ENCODE measurements around the gene IGF1.

IGF1 gene

DNA sequence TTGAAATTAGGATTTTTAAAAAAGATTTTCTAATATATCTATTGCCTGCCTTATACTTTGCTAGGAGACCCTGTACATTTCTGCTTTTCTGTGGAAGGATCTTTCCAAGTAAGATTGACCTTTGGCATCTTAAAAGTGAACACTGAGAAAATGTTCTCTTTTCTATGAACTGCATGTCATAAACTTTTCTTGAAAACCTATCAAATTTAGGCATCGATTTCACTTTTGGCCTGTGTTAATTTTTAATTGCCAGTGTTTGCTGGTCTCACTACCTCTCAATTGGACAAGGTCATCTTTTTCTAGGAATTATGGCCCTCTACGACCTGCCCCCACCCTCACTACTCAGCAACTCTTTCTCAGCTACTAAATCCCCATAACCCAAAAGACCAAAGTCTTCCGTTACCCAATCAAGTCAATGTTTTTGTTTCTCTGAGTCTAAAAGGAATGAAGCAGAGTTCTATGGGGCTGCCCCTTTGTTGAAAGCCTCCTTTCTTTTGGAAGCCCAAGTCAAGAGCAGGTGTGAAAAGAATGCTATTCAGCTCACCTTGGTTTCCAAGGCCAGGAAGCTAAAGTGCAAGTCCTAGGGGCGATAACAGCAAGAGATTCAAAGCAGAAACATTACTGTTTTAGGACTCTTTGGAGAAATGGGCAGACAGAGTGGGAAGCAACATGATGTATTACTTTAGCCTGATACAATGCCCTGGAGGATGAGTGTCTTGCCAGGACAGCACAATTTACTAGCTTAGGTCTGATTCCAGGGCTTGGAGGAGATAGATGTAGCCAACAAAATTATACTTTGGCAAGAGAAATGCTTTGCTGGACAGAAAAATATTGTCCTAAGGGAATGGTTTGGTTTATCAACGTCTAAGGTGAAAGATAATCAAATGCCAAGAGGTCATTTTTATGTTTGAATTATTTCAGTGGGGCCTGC lies 55.0 kb downstream of the IGF1 start:
- DNase-seq = no peak

DNA sequence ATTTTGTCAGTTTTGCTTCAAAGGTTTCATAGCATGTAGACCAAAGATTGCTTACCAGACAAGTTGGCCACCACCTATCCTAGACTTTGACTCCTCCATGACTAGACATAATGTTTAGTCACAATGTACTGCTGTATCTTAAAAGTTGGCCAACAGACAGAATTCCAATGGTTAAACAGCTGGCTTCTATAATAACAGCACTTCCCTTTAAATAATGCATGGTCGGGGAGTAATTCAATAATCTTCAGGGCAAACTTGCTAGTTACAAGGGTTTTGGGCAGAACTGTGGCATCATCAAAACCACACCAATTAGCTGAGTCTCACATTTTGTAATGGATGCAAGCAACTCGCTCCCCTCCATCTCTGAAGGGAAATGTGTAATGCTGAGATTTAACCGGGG lies 56.9 kb downstream of the IGF1 start:
- DNase-seq = no peak

DNA sequence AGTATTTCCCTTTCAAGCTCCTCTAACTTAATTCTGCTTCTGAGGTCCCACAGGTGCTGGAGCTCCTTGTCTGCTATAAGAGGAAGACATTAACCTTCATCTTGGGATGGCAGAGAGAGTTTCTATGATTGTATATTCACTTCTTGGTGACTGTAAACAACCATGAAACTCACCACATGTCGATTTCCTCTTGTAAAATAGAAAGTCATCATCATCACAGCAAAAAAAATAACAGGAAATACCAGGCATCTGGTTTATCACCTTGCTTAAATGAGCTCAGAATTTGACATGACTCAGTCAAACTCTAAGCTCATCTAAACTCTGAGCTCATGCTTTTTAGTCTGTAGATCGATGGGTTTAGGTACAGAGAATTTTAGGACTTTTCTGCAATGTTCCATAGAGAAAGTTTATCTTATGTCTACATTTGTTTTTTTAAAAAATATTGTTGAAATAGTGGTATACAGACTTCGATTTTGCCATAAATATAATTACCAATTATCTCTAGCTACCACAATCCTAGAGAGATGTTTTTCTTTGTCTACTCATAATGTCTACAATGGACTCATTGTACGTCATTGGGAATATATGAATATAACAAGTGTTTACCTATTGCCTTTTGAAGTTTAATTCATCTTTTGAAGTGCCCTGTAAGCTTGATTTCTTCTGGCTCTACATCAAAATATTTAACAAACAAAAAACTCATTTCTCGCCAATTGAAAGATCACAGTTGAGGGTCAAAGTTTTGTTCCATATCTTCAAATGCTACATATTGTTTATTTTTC lies 58.4 kb downstream of the IGF1 start:
- DNase-seq = no peak

DNA sequence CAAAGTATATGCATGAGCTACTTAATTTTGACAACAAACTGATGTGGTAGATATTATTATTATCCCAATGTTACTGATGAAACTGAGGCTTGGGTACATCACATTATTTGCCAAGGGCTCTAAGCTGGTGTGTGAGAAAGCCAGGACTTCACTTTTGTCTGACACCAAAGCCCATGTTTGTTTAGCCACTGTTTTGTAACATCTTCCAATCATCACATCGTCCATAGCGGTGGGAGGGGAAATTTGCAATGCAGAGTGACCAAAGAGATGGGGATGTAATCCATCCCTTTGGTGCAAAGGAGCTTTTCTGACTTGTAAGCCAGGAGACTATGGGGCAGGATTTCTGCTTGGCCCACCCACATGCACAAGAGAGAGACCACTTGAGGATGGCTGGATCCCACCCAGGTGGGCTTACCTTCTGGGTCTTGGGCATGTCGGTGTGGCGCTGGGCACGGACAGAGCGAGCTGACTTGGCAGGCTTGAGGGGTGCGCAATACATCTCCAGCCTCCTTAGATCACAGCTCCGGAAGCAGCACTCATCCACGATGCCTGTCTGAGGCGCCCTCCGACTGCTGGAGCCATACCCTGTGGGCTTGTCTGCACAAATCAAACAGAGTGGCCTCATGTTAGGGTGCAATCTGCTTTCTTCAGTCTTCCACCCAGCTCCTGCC lies 61.1 kb downstream of the IGF1 start:
- DNase-seq = no peak

DNA sequence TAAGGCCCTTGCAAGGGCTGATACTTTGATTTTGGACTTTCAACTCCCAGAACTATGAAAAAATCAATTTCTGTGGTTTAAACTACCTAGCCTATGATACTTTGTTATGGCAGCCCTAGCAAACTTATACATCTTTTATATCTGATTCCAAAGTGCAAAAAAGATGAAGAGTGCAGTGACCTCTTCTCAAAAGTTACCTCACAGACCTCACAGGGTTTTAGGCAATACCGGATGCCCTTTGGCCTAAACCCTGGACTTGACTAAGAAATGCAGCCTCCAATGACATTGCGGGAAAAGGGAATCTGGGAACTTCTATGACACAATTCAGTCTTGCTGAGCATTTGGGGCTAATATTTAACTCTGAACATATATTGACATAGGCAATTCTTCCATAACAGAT lies 63.3 kb downstream of the IGF1 start:
- no peak for DNase-seq

DNA sequence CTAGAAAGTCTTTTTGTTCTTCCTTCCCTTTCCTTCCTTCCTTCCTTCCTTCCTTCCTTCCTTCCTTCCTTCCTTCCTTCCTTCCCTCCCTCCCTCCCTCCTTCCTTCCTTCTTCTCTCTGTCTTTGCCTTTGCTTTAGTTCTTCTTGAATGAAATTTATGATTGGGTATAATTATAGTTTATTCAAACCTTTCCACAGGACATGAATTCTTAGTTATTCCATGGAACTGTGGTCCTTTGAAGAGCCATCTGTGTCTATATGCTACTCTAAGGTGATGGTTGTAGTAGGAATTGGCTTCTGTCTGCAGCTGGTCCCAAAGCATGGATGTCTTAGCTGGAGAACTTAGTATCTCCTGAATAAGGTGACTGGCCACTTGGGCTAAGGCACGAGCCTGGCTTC lies 64.8 kb downstream of the IGF1 start:
- no peak for DNase-seq

DNA sequence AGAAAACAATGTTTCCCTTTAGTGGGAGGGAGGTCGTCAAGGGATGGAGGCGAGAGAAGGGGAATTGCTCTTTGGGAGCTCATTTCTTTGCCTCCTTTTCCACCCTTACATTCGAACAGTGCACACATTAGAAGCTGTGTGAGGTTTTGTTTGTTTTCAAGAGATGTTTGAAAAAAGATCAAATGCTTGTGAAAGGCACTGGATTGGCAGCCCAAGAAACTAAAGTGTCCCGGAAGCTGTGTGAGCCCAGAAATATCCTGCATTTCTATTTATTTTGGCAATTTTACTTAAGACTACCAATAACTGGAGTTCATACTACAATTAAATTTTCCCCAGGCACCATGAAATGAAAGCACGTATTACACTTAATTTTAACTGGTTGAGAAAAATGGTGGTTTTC lies 67.0 kb downstream of the IGF1 start:
- DNase-seq = no peak

DNA sequence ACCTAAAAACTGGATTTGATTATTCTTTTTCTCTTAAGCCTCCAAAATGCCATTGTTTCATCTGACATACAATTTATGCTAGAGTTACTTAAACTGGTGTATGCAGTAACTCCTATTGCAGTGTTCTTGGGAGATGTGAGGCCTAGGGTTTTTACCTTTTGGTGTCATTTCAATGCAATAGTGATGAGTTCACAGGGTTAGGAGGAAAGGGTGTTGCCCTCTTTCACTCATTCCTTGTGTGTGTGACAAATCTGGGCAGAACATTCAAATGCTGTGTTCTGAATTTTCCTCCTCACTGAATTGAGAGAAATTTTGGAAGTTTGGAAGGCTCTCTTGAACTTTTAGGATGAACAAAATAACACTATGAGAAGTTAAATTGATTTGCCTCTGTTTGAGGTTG lies 69.9 kb downstream of the IGF1 start:
- DNase-seq = no peak

DNA sequence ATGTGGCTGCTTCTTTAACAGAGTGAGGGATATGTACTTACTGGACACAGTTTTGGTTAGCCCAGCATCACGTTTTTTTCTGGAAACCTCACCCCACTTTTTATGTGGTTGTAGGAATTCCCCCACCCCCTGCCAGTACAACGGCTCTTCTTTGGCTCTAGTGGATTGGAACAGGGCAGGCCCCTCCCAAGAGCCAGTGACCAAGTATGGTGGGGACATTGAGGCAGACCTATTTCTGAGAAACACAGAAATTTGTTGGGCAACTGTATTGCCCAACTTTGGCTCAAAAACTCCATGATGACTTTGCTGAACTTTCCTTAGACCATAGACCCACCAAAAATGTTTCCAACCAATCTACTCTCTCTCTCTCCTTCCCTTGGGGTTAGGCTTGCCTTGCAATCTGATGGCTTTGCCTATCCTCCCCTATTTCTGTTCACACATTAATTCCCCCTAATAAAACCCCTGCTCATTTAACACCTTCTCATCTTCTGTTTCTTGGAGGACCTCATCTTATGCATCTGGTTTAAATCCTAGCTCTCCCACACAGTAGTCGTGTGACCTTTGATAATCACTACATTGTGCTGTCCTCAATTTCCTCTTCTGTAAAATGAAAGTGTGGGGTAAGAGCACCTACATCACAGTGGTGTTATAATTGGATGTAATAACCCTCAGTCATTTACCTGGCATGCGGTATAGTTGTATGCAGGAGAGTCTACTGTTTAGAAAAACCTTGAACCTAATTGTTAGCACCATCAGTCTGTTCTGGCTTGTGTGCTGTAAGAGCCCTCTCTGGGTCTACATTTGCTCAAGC lies 71.7 kb downstream of the IGF1 start:
- no peak for DNase-seq

DNA sequence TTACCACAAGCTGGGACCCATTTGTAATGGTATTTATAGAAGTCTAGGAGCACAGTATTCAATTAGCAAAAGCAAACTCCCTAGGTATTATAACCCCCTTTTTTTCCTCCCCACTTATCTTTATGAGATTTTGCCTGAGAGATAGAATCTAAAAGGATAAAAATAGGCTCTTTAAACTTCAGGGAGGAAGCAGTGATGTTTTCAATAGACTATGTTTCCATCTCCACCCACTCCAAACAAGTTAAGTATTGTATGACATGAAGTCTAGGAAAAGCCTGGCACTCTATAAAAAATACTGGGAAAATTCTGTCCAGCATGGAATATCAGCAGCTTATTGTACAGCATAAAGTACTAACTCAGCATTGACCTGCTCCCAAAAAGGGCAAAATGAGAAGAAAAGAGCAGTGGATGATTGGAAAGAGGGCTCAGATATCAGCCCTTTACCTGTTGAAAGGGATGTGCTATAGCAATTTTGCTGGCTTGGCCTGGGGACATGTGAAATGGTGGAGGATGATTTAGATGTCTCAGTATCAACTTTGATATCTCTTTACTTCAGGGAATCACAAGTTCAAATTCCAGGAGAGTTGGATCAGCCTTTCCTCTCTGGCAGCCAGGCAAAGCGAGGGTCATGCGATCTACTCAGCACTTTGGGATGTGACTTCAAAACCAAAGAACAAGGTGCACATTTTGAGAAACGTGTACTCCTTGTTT lies 72.4 kb downstream of the IGF1 start:
- DNase-seq = no peak

DNA sequence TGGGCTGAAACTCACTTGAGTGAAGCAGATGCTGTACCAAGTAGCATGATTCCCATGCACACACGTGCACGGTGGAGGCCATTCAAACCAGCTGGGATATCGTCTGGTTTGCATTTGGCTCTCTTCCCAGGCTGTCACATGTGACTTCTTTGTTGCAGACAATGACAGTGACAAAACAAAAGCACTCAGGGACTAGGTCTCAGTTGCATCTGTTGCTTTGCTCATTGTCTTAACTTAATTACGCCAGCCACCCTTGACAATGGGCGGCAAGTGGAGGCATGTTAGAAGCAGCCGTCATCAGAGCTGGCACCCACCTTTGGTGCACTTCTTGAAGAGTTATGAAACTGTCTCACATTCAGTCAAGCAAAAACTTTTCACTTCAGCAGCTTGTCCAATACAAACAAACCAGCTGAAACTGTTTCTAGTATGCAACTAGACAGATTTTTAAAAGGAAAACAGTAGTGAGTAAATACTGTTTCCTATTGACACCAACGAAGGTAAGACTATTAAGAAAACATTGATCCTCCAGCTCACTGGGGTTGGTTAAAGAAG lies 74.3 kb downstream of the IGF1 start:
- DNase-seq = no peak

DNA sequence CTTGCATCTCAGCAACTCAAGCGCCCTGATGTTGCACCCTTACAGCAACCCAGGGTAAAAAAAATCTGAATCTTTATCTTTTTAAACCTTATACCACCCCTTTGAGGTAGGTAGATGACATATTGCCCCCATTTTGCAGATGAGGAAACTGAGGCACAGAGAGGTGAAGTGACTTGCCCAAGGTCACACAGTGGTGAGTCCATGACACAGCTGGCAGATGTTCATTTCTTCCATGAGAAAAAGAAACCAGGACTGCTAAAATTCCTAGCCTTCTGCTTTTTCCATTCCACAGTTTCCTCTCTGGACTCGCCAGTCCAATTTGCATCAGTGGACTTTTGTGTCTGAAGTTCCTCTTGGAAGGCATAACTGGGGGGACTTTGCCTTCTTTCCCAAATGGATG lies 79.3 kb downstream of the IGF1 start:
- no peak for DNase-seq

DNA sequence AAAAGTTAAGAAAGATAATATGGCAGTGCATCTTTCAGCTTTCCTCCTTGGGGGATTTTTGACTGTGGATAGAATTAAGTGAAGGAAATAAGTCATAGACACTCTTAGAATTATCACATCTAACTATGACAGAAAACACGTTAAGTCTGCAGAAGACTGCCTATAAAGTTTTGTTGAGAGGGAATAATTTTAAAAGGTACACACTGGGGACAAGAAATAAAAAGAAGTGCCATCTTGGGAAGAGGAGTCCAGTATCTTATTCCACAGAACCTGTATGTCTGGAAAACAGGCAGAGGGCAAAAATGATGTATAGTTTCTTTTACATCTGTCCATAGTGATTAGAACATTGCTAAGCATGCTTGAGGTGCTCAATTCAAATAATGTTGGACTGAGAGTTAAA lies 80.7 kb downstream of the IGF1 start:
- no peak for DNase-seq

DNA sequence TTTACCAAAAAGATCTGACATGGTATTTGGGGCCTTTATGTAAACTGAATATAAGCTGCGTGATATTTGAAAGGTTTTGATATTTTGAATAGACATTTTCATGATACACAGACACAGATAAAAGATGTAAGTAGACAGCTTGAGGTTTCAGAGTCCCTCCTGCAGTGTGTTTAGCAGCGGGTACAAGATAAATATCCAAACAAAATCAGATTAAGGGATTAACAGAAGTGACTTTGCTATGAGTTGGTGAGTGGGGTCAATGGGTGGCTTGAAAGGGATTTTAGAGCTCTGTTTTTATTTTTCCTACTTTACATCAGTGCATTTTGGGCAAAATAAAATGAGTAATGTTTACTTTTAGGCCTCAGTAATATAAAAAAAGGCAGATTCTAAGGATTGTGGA lies 84.1 kb downstream of the IGF1 start:
- DNase-seq = no peak

DNA sequence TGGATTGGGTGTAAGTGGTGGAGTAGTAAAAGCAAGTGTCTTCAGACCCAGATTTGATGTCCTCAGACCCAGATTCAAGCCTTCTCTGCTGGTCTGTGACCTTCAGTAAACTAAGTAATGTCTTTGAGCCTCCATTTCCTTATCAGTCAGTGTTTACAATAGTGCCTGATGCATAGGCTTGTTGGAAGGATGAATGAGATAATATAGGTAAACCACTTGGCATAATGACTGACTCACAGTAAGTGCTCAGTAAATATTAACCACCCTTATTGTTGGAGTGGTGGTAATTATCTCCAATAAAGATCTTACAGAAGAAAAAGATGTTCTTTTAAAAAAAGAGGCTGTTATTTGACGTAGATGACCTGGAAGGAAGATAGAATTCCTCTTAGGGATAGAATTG lies 86.2 kb downstream of the IGF1 start:
- DNase-seq = no peak

DNA sequence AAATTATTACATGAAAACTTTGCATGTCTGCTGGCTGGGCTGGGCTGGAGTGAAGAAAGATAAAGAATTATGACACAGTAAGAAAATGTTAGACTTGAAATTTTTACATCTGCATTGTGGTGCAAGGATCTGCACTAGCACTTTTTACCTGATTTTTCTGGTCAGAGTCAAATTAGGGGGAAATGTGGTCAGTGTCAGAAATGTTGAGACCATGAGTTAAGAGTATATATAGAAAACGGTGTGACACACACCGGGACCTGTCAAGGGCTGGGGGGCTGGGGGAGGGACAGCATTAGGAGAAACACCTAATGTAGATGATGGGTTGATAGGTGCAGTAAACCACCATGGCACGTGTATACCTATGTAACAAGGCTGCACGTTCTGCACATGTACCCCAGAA lies 90.3 kb downstream of the IGF1 start:
- DNase-seq = no peak

DNA sequence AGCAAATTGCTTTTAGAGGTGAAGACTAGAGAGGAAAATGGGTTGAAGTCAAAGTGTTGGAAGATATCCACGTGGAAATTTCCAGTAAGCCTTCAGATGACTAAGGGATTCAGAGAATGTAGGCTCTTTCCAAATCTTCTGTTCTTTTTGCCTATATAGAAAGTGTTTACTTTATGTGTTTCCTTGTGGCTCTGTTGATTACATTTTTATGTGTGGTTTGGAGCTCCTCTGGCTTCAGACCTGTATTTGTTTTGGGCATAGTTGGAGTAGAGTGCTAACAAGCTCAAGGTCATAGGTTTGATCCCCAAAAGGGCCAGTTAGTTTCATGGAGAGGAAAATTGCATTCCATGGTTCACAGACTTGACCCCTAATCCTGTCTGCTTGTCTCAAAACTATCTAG lies 91.9 kb downstream of the IGF1 start:
- DNase-seq = no peak

DNA sequence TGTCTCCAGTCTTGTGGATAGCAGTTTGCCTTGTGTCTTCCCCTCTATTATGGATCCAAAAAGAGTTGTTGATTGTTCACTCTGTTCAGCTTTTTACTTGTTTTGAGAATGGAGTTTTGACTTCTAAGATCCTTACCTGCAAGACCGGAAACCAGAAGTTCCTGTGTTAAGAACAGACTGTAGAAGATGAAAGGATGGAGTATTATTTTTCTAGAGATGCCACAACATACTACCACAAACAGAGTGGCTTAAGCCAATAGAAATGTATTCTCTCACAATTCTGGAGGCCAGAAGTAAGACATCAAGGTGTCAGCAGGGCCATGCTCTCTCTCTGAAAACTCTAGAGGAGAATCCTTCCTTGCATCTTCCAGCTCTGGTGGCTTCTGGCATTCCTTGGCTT lies 95.0 kb downstream of the IGF1 start:
- DNase-seq = no peak

DNA sequence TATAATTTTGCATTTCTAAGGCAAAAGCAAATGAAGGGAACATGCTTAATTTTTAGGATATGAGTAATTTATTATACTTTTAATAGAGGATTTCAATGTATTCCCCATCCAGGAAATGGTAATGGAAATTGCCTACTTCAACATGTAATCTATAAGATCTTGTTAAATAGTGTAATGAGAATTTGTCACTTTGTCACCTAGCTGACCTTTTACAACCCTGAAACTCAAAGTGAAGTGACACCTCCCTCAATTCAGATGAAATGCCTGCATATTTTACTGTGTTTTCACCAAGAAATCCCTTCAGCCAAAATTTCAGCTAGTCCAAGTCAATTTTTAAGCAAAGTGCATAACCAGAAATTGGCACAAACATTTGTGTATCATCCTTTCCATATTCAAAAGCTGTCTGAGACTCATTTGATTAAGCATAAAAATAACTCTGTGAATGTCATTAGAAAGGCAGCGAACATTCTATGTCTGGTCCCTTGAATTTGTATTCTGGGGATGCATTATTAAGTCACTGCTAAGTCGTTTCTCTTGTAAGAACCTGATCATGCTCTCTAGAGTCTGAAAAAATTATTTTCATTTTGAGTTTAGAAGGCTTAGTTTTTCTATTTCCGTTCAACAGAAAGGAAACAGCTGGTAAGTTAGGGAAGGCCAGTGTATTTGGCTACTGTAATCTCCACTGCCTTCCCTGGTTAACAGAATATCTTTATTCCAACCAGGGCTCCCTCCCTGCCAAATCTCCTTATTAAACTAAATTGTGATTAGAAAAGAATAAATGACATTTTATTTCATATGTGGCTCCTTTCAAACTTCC lies 100.8 kb downstream of the IGF1 start:
- no peak for DNase-seq

DNA sequence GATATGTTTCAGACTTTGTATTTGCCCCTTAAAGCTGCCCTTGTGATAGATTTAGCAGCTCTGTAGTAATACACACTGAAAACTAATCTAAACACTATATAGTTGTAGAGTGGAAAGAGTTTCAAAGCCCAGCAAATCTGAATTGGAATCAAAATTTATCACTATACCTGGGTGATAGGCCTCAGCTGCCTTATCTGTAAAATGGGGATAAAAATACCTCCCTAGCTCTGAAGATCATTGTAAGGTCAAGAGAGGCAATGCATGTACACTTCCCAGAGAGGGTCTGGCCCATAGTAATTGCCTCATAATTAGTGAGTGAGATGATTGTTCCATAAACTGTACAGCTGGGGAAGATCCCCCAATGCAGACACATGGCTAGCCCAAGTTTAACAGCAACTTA lies 103.6 kb downstream of the IGF1 start:
- no peak for DNase-seq

DNA sequence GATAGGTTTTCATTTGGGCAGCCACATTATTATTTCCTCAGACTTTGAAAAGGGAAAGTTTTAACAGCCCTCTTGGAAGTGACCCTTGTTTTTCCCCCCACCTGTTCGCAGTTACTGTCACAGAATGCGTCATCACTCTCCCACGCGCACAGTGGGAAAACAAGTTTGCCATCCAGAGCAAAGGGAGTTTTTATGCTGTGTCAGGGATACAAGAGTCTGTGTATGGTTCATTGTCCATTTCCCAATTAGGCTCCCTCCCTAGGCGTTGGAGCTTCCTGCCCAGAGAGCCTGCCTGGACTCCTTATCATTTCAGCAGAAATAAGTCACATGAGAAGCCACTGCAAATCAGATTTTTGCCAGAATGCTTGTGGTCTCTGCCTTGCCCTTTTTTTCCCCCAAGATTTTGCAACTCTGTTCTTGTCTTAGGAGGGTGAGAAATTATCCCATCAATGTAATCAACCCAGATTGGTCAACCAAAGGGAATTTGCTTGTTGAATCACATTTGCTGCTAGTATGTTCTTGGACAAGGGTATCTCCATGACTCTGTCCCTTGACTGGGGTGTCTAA lies 104.1 kb downstream of the IGF1 start:
- no peak for DNase-seq
